Measurements from ENCODE around the gene MMP27.
A peak's percentile ranks its signal among the peaks of the same experiment; 100 is the strongest.

Gene MMP27

DNA sequence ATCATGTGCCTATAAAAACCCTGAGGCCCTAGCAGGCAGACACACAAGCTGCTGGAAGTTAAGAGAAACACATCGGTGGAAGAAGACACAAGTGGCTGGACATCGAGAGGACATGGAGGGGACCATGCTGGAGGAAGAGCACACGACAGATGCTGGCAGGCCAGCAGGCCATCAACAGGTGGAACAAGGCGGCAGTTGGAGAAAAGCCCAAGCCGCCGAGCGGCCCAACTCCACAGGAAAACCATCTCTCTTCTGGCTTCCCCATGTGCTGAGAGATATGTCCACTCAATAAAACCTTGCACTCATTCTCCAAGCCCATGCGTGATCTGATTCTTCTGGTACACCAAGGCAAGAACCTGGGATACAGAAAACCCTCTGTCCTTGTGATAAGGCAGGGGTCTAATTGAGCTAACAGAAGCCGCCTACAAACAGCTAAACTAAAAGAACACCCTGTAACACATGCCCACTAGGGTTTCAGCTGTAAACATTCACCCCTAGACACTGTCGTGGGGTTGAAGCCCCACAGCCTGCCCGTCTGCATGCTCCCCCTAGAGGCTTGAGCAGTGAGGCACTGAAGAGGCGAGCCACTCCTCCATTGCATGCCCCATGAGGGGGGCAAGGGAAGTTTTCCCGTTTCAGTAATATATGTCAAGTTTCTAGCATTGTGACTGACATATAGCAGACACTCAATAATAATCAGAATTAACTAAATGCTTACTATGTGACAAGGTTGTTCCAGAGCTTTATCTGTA, 41.4 kb downstream of the MMP27 start:
- Histone ChIP-seq H3K4me1 (ENCODE audit: low read length) (0 out of 2 replicates have a peak, but pooled peaks cover under 1% of the 10 kb centered on the region), H3K9ac (ENCODE audit: low read length) (no peak overlapping the region), H3K9me3 (replicated peaks; ENCODE audit: insufficient read depth, low read length) (no peaks in the 10 kb centered on the region), H3K27ac (ENCODE audit: low read length) (no peak overlapping the region), H2AFZ (ENCODE audit: low read length) (no peak overlapping the region), H3F3A (ENCODE audit: insufficient read depth, low read length) (no peaks in the 10 kb centered on the region), H3K4me3 (ENCODE audit: low read length) (no peak overlapping the region), H3K4me2 (ENCODE audit: low read depth, low read length) (no peak overlapping the region), H4K20me1 (ENCODE audit: insufficient read depth, low read length) (no peaks in the 10 kb centered on the region), H3K36me3 (replicated peaks; ENCODE audit: insufficient read depth, low read length) (no peaks in the 10 kb centered on the region), H3K27me3 (replicated peaks; ENCODE audit: insufficient read depth, low read length) (no peaks in the 10 kb centered on the region), H3K9me2 (replicated peaks; ENCODE audit: insufficient read depth, low read length) (no peaks in the 10 kb centered on the region), H3K79me2 (ENCODE audit: low read length) (no peaks in the 10 kb centered on the region)
- TF ChIP-seq EZH2phosphoT487 (IDR thresholded peaks at IDR 0.05; ENCODE audit: low read length): no peak
- TF ChIP-seq, protein P1, sequence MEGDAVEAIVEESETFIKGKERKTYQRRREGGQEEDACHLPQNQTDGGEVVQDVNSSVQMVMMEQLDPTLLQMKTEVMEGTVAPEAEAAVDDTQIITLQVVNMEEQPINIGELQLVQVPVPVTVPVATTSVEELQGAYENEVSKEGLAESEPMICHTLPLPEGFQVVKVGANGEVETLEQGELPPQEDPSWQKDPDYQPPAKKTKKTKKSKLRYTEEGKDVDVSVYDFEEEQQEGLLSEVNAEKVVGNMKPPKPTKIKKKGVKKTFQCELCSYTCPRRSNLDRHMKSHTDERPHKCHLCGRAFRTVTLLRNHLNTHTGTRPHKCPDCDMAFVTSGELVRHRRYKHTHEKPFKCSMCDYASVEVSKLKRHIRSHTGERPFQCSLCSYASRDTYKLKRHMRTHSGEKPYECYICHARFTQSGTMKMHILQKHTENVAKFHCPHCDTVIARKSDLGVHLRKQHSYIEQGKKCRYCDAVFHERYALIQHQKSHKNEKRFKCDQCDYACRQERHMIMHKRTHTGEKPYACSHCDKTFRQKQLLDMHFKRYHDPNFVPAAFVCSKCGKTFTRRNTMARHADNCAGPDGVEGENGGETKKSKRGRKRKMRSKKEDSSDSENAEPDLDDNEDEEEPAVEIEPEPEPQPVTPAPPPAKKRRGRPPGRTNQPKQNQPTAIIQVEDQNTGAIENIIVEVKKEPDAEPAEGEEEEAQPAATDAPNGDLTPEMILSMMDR (IDR thresholded peaks at IDR 0.05; ENCODE audit: low read length): peak; percentile 41
- DNase-seq: no peak

DNA sequence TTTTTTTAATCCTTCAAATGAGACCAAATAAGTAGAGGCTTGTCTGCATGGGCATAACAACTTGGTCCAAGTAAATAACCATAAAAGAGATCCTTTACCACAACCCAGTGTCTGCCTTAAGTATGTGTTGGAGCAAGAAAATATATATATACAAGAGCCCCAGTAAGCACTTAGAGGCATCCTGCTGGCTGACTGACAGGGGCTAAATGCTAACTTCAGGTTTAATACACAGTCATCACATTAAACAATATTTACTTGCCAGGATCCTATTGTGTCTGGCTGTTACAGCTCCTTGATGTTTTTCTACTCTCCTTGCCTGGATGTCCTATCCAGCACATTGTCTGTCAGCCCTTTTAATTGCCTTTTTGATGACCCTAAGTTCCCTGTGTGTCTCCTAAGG, 43.0 kb downstream of the MMP27 start:
- Histone ChIP-seq H3K27ac (ENCODE audit: low read length) (no peak overlapping the region), H3K27me3 (replicated peaks; ENCODE audit: insufficient read depth, low read length) (no peaks in the 10 kb centered on the region), H3K4me1 (ENCODE audit: low read length) (no peaks in the 10 kb centered on the region), H4K20me1 (ENCODE audit: insufficient read depth, low read length) (no peaks in the 10 kb centered on the region), H3K9me2 (replicated peaks; ENCODE audit: insufficient read depth, low read length) (no peaks in the 10 kb centered on the region), H3K79me2 (ENCODE audit: low read length) (no peaks in the 10 kb centered on the region), H3F3A (ENCODE audit: insufficient read depth, low read length) (no peaks in the 10 kb centered on the region), H3K9ac (ENCODE audit: low read length) (no peak overlapping the region), H3K9me3 (replicated peaks; ENCODE audit: insufficient read depth, low read length) (no peaks in the 10 kb centered on the region), H3K36me3 (replicated peaks; ENCODE audit: insufficient read depth, low read length) (no peaks in the 10 kb centered on the region), H3K4me2 (ENCODE audit: low read depth, low read length) (no peak overlapping the region), H3K4me3 (ENCODE audit: low read length) (no peak overlapping the region), H2AFZ (ENCODE audit: low read length) (no peak overlapping the region)
- TF ChIP-seq EZH2phosphoT487 (IDR thresholded peaks at IDR 0.05; ENCODE audit: low read length): no peak
- no peak for TF ChIP-seq EZH2 (optimal IDR thresholded peaks at IDR 0.05; ENCODE audit: low read depth, low read length)
- TF ChIP-seq, protein P1 (IDR thresholded peaks at IDR 0.05; ENCODE audit: low read length): no peak
- DNase-seq: no peak

DNA sequence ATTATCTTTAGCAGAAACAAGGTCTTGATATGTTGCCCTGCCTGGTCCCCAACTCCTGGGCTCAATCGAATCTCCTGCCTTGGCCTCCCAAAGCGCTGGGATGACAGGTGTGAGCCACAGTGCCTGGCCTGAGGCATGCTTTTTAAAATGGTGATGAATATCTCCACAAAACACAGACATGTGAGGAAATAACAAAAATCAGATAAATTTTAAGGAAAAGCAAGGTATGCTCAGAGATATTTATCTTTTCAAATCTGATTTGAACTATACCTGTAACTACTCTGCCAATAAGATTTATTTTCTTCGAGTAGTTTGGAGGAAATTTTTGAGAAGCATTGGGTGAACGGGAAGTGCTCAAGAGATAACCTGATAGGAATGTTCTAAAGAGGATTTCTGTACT, 44.5 kb downstream of the MMP27 start:
- Histone ChIP-seq H3K9me3 (replicated peaks; ENCODE audit: insufficient read depth, low read length) (no peaks in the 10 kb centered on the region), H3K4me3 (ENCODE audit: low read length) (no peak overlapping the region), H3K9ac (ENCODE audit: low read length) (no peak overlapping the region), H4K20me1 (ENCODE audit: insufficient read depth, low read length) (no peaks in the 10 kb centered on the region), H3K36me3 (replicated peaks; ENCODE audit: insufficient read depth, low read length) (no peaks in the 10 kb centered on the region), H3K9me2 (replicated peaks; ENCODE audit: insufficient read depth, low read length) (no peaks in the 10 kb centered on the region), H3K27ac (ENCODE audit: low read length) (no peak overlapping the region), H2AFZ (ENCODE audit: low read length) (no peak overlapping the region), H3K79me2 (ENCODE audit: low read length) (no peaks in the 10 kb centered on the region), H3K4me1 (ENCODE audit: low read length) (no peaks in the 10 kb centered on the region), H3F3A (ENCODE audit: insufficient read depth, low read length) (no peaks in the 10 kb centered on the region), H3K27me3 (replicated peaks; ENCODE audit: insufficient read depth, low read length) (no peaks in the 10 kb centered on the region), H3K4me2 (ENCODE audit: low read depth, low read length) (no peak overlapping the region)
- TF ChIP-seq EZH2 (optimal IDR thresholded peaks at IDR 0.05; ENCODE audit: low read depth, low read length): no peak
- TF ChIP-seq, protein P1 (IDR thresholded peaks at IDR 0.05; ENCODE audit: low read length): no peak
- no peak for DNase-seq

Measured in MM.1S (cell line).